HCT116 (cell line): ENCODE results near the gene GMNN.
"Not testable (repeated sequence)": the region's sequence is repeated elsewhere in the genome, so short reads cannot be mapped to it uniquely, and the experiment has no call there.

Experiments
- CTCF ChIP-seq, 3 experiments: fragments of 200-600 bp in 1 of 3; sonication (generic) in 1 of 3; IDR thresholded peaks in 2 of 3; conservative IDR thresholded peaks in 1 of 3; 2 replicates each; pipeline ENCODE4 v1.5.1; 2012 to 2017; ENCODE audit warnings: low read depth in 2 of 3, low read length in 2 of 3, antibody characterized with exemption in 1 of 3, borderline replicate concordance in 1 of 3, control low read depth in 1 of 3, mild to moderate bottlenecking in 1 of 3, mixed read lengths in 1 of 3, mixed run types in 1 of 3, moderate library complexity in 1 of 3; ENCODE audit not compliant: insufficient read depth in 1 of 3
- EZH2phosphoT487 ChIP-seq: fragments of 200-600 bp; IDR thresholded peaks from 2 replicates; pipeline ENCODE4 v1.6.1; 2018; ENCODE audit warnings: antibody characterized with exemption, borderline replicate concordance
- MAX ChIP-seq: IDR thresholded peaks from 2 replicates; pipeline ENCODE4 v1.6.1; 2012
- POLR2A ChIP-seq: IDR thresholded peaks from 2 replicates; pipeline ENCODE4 v1.7.0; 2011; ENCODE audit warnings: borderline replicate concordance; ENCODE audit not compliant: insufficient read depth, insufficient read length; ENCODE audit errors: extremely low read depth
- SP1 ChIP-seq: IDR thresholded peaks from 2 replicates; pipeline ENCODE4 v1.6.1; 2012; ENCODE audit warnings: low read depth
- ZFX ChIP-seq: fragments of 450-650 bp; IDR thresholded peaks from 2 replicates; pipeline ENCODE4 v1.6.1; 2017
- ZNF274 ChIP-seq: fragments of 200-500 bp; sonication (Bioruptor generic); IDR thresholded peaks from 2 replicates; pipeline ENCODE4 v1.6.1; 2014; ENCODE audit warnings: mild to moderate bottlenecking, low read depth, low read length, inconsistent platforms

GRCh38 chr6:24731456-24732134, 43.1 kb upstream of the GMNN start:
- TF ChIP-seq CTCF (IDR thresholded peaks at IDR 0.05 in 2 of 3, conservative IDR thresholded peaks at IDR 0.05 in 1 of 3; ENCODE audit: borderline replicate concordance in 1 of 3, insufficient read depth in 1 of 3, low read depth in 2 of 3, low read length in 2 of 3); POLR2A; ZNF274; SP1; ZFX; MAX; EZH2phosphoT487: not testable (repeated sequence)
